ENCODE measurements around the gene UXT. TPM values are rescaled to one million over a fixed set of nuclear protein-coding genes. Genes with fewer than 3 reads are reported as not detected.

Gene UXT
- total and polyA plus RNA-seq, 4 donors: 34.0 to 99.0 (median 65.3) TPM

DNA sequence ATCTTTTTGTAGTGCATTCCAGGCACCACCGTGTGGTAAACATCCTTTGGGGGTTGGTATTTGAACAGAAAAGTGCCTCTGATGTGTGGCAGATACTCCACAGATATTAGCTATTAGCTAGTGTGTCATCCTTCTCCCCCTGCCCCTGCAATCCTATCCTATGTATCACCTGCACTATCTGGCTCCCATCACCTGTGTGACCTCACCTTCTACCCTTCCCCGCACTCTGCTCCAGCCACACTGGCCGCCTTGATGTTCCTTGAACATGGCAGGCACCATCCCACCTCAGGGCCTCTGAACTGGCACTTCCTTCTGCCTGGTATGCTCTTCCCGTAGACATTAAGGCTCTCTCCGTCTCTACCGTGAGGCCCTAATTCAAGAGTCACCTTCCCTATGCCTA, 12.3 kb downstream of the UXT start:
- no peak overlapping the region for H3K9ac ChIP-seq (ENCODE audit: low read depth in 1 of 2, low read length in 2 of 2)
- TF ChIP-seq JUND (IDR thresholded peaks at IDR 0.05): no peak
- TF ChIP-seq, protein P1, sequence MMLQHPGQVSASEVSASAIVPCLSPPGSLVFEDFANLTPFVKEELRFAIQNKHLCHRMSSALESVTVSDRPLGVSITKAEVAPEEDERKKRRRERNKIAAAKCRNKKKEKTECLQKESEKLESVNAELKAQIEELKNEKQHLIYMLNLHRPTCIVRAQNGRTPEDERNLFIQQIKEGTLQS (IDR thresholded peaks at IDR 0.05): no peak
- TF ChIP-seq FOXA2 (IDR thresholded peaks at IDR 0.05): no peak
- no peak for TF ChIP-seq RAD21 (IDR thresholded peaks at IDR 0.05)
- TF ChIP-seq HNF4A (conservative IDR thresholded peaks at IDR 0.05): no peak
- TF ChIP-seq HNF4G (IDR thresholded peaks at IDR 0.05): no peak
- TF ChIP-seq FOXA1 (IDR thresholded peaks at IDR 0.05): no peak
- TF ChIP-seq, protein P2, sequence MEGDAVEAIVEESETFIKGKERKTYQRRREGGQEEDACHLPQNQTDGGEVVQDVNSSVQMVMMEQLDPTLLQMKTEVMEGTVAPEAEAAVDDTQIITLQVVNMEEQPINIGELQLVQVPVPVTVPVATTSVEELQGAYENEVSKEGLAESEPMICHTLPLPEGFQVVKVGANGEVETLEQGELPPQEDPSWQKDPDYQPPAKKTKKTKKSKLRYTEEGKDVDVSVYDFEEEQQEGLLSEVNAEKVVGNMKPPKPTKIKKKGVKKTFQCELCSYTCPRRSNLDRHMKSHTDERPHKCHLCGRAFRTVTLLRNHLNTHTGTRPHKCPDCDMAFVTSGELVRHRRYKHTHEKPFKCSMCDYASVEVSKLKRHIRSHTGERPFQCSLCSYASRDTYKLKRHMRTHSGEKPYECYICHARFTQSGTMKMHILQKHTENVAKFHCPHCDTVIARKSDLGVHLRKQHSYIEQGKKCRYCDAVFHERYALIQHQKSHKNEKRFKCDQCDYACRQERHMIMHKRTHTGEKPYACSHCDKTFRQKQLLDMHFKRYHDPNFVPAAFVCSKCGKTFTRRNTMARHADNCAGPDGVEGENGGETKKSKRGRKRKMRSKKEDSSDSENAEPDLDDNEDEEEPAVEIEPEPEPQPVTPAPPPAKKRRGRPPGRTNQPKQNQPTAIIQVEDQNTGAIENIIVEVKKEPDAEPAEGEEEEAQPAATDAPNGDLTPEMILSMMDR (IDR thresholded peaks at IDR 0.05; ENCODE audit: low read depth, low read length, missing input control): no peak
- TF ChIP-seq, protein P3, sequence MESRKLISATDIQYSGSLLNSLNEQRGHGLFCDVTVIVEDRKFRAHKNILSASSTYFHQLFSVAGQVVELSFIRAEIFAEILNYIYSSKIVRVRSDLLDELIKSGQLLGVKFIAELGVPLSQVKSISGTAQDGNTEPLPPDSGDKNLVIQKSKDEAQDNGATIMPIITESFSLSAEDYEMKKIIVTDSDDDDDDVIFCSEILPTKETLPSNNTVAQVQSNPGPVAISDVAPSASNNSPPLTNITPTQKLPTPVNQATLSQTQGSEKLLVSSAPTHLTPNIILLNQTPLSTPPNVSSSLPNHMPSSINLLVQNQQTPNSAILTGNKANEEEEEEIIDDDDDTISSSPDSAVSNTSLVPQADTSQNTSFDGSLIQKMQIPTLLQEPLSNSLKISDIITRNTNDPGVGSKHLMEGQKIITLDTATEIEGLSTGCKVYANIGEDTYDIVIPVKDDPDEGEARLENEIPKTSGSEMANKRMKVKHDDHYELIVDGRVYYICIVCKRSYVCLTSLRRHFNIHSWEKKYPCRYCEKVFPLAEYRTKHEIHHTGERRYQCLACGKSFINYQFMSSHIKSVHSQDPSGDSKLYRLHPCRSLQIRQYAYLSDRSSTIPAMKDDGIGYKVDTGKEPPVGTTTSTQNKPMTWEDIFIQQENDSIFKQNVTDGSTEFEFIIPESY (IDR thresholded peaks at IDR 0.05): no peak
- TF ChIP-seq TAF1 (conservative IDR thresholded peaks at IDR 0.05): no peak
- H3K27me3 ChIP-seq (ENCODE audit: control insufficient read depth in 4 of 4, insufficient read depth in 4 of 4, low read length in 3 of 4): no peaks in the 10 kb centered on the region
- H3K4me1 ChIP-seq (ENCODE audit: control insufficient read depth in 4 of 4, insufficient read depth in 4 of 4, low read length in 3 of 4): peaks cover 4 to 41% (median 15%) of the 10 kb centered on the region in 4 donors
- 77% methylated on average over 6 of the region's 6 CpGs for WGBS
- no peaks in the 10 kb centered on the region for H3K9me3 ChIP-seq (ENCODE audit: control insufficient read depth in 4 of 4, low read length in 3 of 4)
- no peak for DNase-seq (ENCODE audit: low spot score)
- H3K36me3 ChIP-seq (ENCODE audit: control insufficient read depth in 4 of 4, insufficient read depth in 3 of 4, low read depth in 1 of 4, low read length in 3 of 4): peaks cover 0 to 1% (median under 1%) of the 10 kb centered on the region in 4 donors
- H3K27ac ChIP-seq (ENCODE audit: low read depth in 1 of 2, low read length in 2 of 2): no peak overlapping the region
- no peak overlapping the region for H3K4me3 ChIP-seq (ENCODE audit: low read depth in 1 of 3, low read length in 3 of 3)

DNA sequence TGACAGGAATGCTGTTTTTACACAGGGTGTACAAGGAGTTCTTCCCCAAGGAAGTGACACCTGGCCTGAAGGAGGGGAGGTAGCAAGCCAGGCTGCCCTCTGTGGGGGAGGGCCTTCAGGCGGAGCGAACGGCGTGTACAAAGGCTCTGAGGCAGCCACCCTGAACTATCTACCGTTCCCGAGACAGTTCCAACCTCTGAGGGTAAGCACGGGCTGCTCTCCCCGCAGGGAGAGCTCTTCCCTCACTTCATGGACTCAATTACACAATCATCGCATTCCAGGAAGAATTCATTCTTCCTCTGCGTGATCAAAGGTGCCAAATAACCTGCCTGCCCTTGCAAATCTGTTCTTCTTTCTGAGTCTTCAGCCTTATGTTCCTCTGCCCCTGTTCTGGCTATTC, 13.4 kb downstream of the UXT start:
- H3K27me3 ChIP-seq (ENCODE audit: control insufficient read depth in 4 of 4, insufficient read depth in 4 of 4, low read length in 3 of 4): no peaks in the 10 kb centered on the region
- no peak for DNase-seq (ENCODE audit: low spot score)

More for the DNA sequence above, 13.4 kb downstream of the UXT start:
- H3K9me3 ChIP-seq (ENCODE audit: control insufficient read depth in 4 of 4, low read length in 3 of 4): peaks cover 0 to 2% (median 0%) of the 10 kb centered on the region in 4 donors
- H3K9ac ChIP-seq (ENCODE audit: low read depth in 1 of 2, low read length in 2 of 2): no peak overlapping the region
- no peak overlapping the region for H3K4me3 ChIP-seq (ENCODE audit: low read depth in 1 of 3, low read length in 3 of 3)
- H3K27ac ChIP-seq (ENCODE audit: low read depth in 1 of 2, low read length in 2 of 2): peak overlapping the region; percentile 70 to 86
- 30% methylated on average over 10 of the region's 10 CpGs for WGBS
- TF ChIP-seq FOXA2 (IDR thresholded peaks at IDR 0.05): no peak
- TF ChIP-seq, protein P4, sequence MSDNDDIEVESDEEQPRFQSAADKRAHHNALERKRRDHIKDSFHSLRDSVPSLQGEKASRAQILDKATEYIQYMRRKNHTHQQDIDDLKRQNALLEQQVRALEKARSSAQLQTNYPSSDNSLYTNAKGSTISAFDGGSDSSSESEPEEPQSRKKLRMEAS (IDR thresholded peaks at IDR 0.05): no peak
- no peak for TF ChIP-seq HNF4G (IDR thresholded peaks at IDR 0.05)
- TF ChIP-seq FOXA1 (IDR thresholded peaks at IDR 0.05): no peak
- TF ChIP-seq, protein P1 (IDR thresholded peaks at IDR 0.05): no peak
- TF ChIP-seq HNF4A (conservative IDR thresholded peaks at IDR 0.05): peak in 1 of 2 donors; percentile 39
- TF ChIP-seq, protein P3 (IDR thresholded peaks at IDR 0.05): no peak
- no peak for TF ChIP-seq EGR1 (IDR thresholded peaks at IDR 0.05; ENCODE audit: low read depth in 2 of 2)
- TF ChIP-seq RXRA (IDR thresholded peaks at IDR 0.05): peak in 1 of 2 donors; percentile 43
- peaks cover 0 to 11% (median 7%) of the 10 kb centered on the region in 4 donors for H3K36me3 ChIP-seq (ENCODE audit: control insufficient read depth in 4 of 4, insufficient read depth in 3 of 4, low read depth in 1 of 4, low read length in 3 of 4)
- peaks cover 3 to 36% (median 12%) of the 10 kb centered on the region in 4 donors for H3K4me1 ChIP-seq (ENCODE audit: control insufficient read depth in 4 of 4, insufficient read depth in 4 of 4, low read length in 3 of 4)

Data from liver (tissue), 9 donors.